ENCODE results near the gene RAF1.
A peak's percentile ranks its signal among the peaks of the same experiment; 100 is the strongest.
"Not testable (repeated sequence)": the region's sequence is repeated elsewhere in the genome, so short reads cannot be mapped to it uniquely, and the experiment has no call there.

Gene RAF1

DNA sequence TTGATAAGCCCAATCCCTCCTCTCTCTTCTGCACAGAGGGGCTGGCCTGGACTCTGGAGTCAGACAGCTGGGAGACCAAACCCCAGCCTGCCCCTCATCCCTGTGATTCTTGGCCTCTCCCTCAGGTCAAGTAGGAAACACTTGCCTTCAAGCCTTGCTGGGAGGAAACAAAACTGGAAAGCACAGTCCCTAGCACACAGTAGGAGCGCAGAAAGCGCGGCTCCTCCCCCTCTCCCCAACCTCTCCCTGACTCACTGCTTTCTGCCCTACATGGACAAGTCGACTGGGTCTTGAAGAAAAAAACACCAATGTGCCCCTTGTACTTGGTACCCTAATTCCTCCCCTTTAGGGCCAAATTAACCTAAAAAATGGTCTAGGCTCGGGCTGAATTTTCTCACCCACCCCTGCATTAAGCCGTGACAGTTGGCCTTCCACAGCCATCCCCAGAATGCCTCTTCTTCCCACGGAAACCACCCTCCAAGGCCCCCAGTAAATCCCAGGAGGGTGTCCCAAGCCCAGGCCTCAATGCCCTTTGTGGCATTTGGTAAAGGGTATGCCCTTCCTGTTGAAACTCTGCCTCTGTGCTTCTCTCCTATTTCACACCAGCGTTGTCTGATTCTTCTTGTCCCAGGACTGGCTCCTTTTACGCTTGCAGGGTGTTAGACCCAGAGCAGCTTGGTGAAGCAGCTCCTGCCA lies 11.3 kb upstream of the RAF1 start:
- no peak for DNase-seq

DNA sequence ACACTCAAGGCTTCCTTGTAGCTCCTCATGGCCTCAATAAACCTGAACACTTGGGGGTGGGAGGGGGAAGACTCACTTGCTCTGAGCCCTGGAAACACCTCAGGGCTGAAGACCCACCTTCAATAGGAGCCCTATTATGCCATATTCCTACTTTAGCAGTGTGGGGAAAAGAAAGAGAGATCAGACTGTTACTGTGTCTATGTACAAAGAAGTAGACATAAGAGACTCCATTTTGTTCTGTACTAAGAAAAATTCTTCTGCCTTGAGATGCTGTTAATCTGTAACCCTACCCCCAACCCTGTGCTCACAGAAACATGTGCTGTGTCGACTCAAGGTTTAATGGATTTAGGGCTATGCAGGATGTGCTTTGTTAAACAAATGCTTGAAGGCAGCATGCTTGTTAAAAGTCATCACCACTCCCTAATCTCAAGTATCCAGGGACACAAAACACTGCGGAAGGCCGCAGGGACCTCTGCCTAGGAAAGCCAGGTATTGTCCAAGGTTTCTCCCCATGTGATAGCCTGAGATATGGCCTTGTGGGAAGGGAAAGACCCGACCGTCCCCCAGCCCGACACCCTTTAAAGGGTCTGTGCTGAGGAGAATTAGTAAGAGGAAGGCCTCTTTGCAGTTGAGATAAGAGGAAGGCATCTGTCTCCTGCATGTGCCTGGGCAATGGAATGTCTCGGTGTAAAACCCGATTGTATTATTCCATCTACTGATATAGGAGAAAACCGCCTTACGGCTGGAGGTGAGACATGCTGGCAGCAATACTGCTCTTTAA lies 10.2 kb upstream of the RAF1 start:
- not testable (repeated sequence) for DNase-seq

DNA sequence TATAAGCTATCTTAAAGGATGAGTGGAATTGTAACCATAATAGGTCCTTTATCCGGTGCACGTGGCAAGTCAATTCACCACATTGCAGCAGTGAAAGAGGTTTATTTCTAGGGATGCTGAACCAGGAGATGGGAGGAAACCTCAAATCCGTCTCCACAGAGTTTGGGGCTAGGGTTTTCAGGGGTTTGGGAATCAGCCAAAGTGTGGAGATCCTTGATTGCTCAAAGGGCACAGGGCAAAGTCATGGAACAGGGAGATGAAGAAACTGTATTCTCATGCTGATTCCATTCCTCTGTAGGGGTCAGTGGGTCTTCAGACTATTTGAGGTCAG lies 7.2 kb upstream of the RAF1 start:
- no peak for DNase-seq

DNA sequence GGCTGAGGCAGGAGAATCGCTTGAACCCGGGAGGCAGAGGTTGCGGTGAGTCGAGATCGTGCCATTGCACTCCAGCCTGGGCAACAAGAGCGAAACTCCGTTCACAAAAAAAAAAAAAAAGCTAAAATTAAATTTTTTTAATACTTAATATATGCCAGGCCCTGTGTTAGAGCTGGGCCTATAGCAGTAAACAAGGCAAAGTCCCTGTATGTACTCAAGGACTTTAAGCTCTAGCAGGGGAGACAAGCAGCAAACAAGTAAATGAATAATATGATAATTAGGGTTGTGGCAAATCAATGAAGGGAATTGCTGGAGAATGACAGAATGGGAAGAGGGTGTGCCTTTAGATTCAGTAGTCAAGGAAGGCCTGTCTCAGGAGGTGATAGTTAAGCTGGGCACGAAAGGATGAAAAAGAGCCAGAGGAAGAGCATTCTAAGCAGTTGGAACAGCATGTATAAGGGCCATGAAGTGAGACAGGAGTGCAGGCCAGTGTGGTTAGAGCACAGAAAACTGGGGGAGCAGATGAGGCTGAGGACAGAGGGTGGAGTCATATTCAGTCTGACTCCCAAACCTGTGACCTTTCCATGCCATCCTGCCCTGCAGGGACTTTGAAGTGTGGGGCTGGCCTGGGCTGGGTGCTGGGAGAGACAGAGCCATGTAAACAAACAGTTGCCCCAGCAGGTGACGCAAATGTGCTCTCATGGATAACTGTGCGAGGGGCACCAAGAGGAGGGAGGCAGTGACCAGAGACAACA lies 6.6 kb upstream of the RAF1 start:
- DNase-seq, result no peak

DNA sequence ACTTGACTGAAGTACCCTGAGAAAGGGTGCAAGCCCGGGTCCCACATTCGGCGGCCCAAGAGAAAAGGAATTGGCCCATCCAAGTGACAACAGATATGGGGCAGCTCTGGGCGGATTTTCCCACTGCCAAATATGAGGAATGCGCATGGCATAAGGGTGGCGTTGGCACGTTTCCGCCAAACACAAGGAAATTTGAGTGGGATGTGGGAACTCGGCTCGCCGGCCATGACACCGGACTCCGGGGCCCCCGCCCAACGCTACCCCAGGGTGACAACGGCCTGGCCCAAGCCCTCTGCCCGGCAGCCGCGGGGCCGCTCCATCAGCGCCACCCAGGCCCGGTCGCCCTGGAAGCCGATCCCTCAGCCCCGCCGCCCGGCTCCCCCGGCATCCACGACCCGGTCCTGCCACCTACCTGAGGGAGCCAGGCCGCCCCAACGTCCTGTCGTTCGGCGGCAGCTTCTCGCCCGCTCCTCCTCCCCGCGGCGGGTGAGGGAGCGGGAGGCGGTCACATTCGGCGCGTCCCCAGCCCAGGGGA lies 449 bp downstream of the RAF1 start:
- peak; percentile 28 for DNase-seq

DNA sequence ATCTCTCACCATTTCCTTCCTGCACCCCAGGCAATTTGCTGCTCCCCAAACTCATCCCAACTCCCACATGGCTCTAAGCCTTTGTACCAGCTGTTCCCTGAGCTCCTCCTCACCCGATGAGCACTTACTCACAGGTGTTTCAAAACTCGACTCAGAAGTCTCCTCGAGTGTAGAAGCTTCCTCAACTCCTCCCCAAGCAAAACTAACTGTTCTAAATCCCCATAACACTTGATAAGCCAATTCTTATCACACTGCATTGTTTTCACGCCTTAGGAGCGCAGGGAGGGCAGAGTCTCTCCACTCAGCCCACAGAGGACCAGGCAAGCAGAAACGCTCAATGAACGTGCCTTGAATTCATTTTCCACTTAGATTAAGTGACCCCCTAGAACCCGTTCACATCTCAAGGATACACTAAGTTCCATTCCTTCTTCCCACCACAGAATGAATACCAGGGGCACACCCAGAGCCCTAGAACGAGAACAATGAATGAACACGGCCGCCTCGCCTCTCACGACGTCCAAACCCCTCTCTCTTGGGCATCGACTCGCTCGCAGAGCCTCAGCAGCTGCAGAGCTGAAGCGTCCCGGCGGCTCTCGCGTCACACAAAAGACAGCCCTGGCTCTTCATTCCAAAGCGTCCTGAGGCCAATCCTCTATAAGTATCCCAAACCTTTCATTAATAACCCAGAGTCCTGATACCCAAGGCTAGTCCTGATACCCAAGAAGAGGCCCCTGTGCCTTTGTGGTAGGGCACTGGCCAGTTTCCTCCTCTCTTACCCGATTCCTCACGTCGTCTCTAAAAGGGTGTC lies 1.1 kb downstream of the RAF1 start:
- DNase-seq, result peak; percentile 30

DNA sequence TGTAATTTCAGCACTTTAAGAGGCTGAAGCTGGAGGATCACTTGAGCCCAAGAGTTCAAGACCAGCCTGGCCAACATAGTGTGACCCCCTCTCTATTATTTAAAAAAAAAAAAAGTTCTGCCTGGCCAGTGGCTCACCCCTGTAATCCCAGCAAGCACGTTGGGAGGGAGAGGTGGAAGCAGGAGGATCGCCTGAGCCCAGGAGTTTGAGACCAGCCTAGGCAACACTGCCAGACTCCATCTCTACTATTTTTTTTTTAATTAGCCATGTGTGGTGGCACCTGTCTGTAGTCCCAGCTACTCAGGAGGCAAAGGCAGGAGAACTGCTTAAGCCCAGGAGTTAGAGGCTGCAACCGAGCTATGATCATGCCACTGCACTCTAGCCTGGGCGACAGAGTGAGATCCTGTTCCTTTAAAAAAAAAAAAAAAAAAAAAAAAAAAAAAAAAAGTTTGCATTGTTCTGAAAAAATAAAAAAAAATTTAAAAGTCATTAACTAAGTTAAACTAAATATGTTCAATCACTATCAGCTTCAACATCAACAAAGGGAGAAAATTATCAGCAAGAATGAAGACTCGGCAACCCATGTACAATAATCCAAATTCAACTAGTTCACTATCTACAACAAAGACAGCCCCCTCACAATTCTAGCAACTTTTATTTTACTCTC lies 1.9 kb downstream of the RAF1 start:
- no peak for DNase-seq

DNA sequence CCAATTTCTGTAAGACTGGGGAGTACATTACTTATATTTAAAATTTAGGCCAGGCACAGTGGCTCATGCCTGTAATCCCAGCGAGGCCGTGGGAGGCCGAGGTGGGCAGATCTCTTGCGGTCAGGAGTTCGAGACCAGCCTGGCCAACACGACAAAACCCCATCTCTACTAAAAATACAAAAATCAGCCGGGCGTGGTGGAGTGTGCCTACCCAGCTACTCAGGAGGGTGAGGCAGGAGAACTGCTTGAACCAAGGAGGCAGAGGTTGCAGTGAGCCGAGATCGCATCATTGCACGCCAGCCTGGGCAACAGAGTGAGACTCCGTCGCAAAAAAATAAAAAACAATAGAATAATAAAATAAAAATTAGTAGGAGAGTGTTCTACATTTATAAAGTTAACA lies 2.5 kb downstream of the RAF1 start:
- DNase-seq, result not testable (repeated sequence)

DNA sequence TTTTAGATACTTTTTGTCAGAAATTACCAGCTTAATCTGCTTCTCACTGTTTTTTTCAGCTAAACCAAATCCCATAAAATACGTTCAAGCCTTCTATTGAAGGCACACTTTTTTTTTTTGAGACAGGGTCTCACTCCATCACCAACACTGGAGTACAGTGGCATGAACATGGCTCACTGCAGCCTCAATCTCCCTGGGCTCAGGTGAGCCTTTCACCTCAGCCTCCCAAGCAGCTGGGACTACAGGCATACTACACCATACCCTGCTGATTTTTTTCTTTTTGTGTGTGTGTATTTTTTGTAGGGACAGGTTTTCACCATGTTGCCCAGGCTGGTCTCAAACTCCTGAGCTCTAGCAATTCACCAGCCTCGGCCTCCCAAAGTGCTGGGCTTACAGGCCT lies 3.7 kb downstream of the RAF1 start:
- no peak for DNase-seq

DNA sequence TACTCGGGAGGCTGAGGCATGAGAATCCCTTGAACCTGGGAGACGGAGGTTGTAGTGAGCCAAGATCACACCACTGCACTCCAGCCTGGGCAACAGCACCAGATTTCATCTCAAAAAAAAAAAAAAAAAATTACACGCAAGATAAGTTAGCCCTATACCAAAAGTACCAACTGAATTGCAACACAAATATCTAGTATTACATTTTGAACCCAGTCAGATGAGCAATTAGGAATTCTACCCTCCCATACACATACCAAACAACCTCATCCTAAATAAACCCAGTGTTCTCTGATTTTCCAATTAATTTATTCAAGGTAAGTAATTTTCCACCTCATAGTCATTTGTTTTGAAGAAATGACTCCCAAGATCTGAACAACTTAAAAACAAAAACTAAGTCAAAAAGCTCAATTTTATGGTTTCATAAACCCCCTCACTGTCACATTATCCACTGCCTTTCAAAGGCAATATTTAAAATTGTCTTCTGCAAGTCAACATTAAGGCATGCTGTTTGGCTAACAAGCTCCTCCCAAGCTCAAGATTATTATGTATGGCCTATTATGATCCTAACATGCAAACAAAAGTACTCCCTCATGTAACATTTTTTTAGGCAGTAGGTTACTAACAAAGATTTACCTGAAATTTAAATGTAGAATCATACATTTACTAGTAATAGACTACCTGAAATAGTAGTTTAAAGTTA lies 4.5 kb downstream of the RAF1 start:
- peak; percentile 22 for DNase-seq

DNA sequence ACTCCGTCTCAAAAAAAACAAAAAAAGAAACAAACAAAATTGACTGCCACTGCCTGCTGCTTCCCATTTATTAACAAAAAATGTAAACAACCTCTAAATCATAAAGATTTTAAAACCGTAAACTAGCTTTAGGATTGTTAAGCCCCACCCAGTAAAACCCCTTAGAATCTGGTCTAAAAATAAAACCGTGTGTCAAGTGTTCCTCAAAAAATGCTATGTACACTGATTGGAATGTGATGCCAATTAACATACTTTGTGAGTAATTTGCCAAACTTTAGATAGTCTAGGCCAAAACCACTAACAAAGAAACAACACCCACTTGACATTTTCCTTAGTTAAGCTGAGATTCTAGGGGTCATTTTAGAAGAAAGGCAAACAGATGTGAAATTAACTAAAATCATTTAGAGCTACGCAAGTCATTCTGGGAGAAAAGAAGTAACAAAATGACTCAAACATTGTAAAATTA lies 5.3 kb downstream of the RAF1 start:
- DNase-seq, result peak; percentile 92

DNA sequence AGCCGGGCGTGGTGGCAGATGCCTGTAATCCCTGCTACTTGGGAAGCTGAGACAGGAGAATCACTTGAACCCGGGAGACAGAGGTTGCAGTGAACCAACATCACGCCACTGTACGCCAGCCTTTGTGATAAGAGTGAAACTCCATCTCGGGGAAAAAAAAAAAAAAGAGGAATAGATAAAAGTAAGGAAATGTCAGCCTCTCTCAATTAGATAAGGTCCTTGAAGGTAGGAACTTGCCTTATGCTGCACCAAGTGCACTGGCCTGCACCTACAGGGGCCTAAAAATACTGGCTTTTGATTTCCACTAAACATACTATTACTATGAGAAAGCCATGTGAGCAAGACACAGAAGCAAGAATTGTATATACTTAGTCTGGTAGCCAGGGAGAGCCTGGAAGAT lies 7.1 kb downstream of the RAF1 start:
- no peak for DNase-seq

DNA sequence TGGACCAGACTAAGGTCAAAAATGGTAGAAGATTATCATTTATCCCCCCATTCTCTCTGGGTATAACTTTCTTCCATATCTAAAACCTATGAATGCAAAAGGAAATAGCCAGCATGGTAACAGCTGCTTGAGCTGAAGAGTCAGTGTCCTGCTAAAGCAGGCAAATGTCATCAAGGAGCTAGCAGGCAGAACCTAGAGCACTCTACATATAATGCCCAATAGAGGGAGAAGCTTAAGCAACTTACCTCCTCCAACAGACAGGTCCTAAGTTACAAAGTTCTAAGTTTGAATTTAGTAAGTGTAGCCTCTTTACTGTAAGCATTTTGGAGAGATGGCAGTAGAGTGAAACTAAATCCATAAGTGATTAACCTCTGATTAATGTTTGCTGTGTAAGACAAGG lies 7.7 kb downstream of the RAF1 start:
- no peak for DNase-seq

DNA sequence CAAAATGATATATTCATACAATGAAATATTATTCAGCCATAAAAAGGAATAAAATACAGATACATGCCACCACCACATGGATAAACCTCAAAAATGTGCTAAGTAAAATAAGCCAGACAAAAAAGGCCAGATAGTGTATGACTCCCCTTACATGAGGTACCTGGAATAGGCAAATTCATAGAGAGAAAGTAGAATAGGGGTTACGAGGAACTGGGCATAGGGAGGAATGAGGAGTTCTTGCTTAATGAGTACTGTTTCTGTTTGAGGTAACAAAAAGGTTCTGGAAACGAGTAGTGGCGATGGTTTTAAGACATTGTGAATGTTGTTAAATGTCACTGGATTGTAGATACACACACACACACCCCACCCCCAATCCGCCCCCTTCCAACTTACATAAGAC lies 8.2 kb downstream of the RAF1 start:
- DNase-seq, result no peak

DNA sequence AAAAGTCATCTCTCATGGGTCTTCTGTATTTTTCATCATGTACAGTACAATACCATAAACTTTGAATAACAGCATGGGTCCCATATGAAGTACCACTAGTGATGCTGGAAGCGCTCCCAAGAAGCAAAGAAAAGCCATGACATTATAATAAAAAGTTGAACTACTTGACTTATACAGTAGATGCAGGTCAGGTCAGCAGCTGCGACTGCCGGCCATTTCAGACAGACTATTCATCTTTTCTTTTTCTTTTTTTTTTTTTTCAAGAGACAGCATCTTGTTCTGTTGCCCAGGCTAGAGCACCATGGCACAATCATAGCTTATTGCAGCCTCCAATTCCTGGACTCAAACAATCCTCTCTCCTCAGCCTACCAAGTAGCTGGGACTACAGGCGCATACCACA lies 10.2 kb downstream of the RAF1 start:
- DNase-seq, result no peak

DNA sequence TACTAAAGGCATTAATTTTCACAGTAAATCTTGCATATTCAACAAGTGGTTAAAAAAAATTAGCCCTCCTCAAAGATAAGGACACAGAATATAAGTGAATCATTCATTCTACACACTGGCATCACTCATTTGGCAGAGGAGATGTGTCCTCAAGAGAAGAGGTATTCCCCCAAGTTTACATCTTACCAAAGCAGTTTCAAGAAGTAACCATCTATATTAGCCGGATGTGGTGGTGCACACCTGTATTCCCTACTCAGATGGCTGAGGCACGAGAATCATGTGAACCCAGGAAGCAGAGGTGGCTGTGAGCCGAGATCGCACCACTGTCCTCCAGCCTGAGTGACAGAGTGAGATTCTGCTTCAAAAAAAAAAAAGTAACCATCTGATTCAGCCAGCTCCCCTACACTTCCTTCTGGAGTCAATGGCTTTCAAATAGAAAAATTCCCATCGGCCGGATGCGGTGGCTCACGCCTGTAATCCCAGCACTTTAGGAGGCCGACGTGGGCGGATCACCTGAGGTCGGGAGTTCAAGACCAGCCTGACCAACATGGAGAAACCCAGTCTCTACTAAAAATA lies 15.4 kb downstream of the RAF1 start:
- no peak for DNase-seq

DNA sequence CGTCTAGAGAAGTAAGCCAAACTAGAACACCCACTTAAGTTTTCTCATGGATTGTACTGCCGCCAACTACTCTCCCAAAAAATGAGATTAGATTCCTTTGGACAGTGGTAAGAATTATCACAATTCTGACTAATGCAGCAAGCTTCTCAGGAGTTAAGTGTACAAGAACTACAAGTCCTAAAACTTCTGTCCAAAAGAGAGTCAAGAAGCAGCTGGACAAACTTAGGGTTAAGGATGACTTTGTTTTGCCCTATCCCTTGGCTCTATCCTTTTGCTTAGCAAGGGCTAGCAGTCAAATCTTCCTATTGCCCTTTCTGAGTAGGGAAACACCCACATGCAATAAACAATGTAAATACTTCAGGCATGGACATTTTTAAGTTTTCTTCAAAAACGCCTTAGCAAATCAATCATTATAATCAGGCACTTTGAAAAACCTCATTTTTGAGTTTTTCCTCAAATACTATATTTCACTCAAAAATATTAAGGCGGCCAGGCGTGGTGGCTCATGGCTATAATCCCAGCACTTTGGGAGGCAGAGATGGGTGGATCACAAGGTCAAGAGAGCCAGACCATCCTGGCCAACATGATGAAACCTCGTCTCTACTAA lies 19.5 kb downstream of the RAF1 start:
- peak; percentile 81 for DNase-seq

DNA sequence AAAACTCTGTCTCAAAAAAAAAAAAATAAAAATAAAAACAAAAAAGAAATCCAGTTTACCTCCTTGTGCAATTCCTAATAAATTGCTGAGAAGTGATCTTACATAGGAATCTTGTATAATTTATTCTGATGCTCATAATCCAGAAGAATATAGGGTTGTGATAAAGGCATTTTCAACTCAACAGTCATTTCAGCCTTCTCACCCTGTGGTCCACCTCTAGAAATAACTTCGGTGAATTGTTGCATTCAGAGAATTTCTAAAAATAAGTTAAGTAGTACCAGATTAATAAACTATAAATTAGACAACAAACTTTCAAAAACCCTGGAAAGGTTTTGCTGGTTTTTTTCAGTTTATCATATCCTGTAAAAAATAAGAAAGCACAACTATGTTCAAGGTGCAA lies 20.2 kb downstream of the RAF1 start:
- DNase-seq, result no peak

DNA sequence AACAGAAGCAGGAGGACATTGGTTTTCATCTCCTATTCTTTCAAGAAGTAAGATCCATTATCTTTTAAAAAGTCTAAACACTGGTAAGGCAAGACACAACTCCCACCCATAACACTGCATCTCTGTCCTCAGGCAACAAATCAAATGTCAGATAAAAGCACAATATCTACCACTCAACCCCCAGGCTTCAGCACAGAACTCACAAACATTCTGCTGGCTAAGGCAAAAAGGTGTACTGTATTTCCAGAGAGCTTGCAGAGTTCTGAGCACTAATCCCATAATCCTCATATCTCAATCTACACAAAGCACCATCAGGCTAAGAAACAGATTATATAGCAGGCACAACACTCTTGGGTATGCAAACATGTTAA lies 20.9 kb downstream of the RAF1 start:
- no peak for DNase-seq

DNA sequence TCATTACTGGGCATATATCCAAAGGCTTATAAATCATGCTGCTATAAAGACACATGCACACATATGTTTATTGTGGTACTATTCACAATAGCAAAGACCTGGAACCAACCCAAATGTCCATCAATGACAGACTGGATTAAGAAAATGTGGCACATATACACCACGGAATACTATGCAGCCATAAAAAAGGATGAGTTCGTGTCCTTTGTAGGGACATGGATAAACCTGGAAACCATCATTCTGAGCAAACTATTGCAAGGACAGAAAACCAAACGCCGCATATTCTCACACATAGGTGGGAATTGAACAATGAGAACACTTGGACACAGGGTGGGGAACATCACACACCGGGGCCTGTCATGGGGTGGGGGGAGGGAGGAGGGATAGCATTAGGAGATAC lies 23.1 kb downstream of the RAF1 start:
- DNase-seq, result not testable (repeated sequence)

DNA sequence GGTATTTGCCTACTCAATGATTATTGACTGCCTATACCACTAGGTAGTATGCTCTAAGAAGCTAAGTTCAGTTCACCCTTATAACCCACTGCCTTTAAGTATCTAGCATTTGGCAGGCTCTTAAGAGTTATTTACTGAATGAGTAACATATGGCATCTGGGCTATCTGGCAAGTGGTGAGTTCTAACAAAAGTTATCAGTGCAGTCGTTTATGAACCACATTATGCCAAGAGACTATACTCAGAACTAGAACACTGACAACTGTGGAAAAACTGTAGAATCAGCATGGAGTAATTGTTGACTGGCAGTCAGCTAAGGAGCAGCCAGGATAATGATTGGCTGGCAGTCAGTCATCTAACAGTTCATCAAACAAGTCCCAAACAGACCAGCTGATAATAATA lies 25.8 kb downstream of the RAF1 start:
- peak; percentile 46 for DNase-seq
